Body of pancreas (tissue), 4 donors: Measurements from ENCODE around the gene IP6K2.

Source experiments
- POLR2A ChIP-seq, 3 donors: fragments of 450-650 bp; IDR thresholded peaks; one replicate each; pipeline ENCODE4 v1.6.1; 2016; ENCODE audit warnings: antibody characterized with exemption in 3 of 3, mild to moderate bottlenecking in 2 of 3
- TF ChIP-seq, protein P1 (sequence below), 7 experiments: fragments of 450-650 bp in 4 of 7; fragments of 200-600 bp in 3 of 7; sonication (generic) in 3 of 7; IDR thresholded peaks; one replicate each; pipeline ENCODE4 v1.5.1; 2016 to 2019; ENCODE audit warnings: antibody characterized with exemption in 7 of 7

DNA sequence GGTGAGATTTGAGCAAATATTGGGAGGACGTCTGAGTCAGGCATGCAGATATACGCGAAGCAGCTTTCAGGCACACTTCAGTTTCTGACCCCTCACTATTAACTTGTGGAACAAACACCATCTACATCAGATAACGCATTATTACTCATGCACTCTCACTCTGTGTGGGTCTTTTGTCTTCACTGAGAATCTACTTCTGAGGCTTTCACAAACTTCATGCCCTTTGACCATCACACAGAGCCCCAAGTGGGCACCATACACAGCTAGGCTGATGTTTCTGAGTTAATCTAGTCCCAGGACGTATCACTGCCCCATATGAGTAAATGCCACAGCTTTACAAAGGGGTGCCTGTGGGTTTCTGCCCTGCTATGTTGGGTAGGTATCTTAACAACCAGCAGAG, 39.6 kb upstream of the IP6K2 start:
- TF ChIP-seq, protein P1, sequence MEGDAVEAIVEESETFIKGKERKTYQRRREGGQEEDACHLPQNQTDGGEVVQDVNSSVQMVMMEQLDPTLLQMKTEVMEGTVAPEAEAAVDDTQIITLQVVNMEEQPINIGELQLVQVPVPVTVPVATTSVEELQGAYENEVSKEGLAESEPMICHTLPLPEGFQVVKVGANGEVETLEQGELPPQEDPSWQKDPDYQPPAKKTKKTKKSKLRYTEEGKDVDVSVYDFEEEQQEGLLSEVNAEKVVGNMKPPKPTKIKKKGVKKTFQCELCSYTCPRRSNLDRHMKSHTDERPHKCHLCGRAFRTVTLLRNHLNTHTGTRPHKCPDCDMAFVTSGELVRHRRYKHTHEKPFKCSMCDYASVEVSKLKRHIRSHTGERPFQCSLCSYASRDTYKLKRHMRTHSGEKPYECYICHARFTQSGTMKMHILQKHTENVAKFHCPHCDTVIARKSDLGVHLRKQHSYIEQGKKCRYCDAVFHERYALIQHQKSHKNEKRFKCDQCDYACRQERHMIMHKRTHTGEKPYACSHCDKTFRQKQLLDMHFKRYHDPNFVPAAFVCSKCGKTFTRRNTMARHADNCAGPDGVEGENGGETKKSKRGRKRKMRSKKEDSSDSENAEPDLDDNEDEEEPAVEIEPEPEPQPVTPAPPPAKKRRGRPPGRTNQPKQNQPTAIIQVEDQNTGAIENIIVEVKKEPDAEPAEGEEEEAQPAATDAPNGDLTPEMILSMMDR (IDR thresholded peaks at IDR 0.05), result no peak
- TF ChIP-seq POLR2A (IDR thresholded peaks at IDR 0.05), result no peak
